Measurements from ENCODE around the gene OR13C3.
"Not testable (repeated sequence)": the region's sequence is repeated elsewhere in the genome, so short reads cannot be mapped to it uniquely, and the experiment has no call there.

Gene OR13C3

GRCh38 chr9:104536756-104537155, at the start of gene OR13C3:
Gene OR13C3 (minus strand): TSS chr9:104536856. CDS start chr9:104536723, 133 bp downstream.
- DNase-seq, result no peak

GRCh38 chr9:104580562-104580961, 43.9 kb upstream of the OR13C3 start:
- DNase-seq, result no peak

GRCh38 chr9:104577263-104577662, 40.6 kb upstream of the OR13C3 start:
- DNase-seq, result no peak

DNA sequence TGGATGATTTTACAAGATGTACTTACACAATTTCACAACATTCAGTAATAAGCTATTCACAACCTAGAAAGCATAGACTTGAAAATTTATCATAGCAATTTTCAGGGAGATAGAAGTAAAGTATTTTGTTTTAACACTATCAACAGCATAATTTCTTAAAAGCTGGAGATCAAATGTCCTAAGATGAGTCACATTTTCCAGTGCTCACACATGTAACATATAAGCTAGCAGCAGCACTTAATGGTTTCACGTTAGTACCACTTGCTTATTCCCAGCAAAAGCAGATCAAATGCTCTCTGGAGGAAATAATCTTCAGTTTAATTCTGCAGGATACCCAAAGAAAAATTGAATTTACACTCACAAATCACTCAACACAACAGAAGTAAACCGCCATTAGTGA, 38.8 kb upstream of the OR13C3 start:
- no peak for DNase-seq

DNA sequence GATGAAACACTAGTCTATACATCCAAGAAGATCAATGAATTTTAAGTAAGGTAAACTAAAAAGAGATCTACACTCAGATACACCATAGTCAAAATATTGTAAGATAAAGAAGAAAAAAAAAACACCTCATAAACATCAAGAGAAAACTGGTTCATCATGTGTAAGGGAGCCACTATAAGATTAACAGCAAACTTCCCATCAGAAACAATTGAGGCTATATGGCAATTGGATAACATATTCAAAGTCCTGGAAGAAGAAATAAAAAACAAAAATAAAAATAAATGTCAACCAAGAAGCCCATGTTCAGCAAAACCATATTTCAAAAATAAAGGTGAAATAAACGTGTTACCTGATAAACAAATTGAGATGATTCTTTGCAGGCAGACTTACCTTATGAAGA, 36.0 kb upstream of the OR13C3 start:
- no peak for DNase-seq

DNA sequence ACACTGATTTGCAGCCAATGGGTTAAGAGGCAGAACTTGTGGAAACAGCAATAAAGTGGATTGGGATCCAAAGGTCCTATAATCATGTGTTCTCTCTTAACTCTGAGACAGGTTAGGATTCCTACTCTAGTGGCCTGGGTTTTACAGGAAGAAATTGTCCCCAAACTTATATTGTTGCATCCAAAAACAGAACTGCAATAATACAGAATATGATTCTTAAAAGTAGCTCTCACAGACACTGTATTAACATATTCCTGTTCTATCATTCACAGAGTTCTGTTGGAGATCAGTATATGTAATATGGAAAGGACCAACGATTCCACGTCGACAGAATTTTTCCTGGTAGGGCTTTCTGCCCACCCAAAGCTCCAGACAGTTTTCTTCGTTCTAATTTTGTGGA, 32.2 kb upstream of the OR13C3 start, which contains the start of gene OR13C8:
TSS of gene OR13C8 (plus strand) at position 301 of the 400 bp plus-strand sequence. CDS start at position 301, 0 bp downstream.
- no peak for DNase-seq

- DNase-seq, result no peak
These were observed 27.7 kb upstream of the OR13C3 start for GRCh38 chr9:104564358-104564757.

DNA sequence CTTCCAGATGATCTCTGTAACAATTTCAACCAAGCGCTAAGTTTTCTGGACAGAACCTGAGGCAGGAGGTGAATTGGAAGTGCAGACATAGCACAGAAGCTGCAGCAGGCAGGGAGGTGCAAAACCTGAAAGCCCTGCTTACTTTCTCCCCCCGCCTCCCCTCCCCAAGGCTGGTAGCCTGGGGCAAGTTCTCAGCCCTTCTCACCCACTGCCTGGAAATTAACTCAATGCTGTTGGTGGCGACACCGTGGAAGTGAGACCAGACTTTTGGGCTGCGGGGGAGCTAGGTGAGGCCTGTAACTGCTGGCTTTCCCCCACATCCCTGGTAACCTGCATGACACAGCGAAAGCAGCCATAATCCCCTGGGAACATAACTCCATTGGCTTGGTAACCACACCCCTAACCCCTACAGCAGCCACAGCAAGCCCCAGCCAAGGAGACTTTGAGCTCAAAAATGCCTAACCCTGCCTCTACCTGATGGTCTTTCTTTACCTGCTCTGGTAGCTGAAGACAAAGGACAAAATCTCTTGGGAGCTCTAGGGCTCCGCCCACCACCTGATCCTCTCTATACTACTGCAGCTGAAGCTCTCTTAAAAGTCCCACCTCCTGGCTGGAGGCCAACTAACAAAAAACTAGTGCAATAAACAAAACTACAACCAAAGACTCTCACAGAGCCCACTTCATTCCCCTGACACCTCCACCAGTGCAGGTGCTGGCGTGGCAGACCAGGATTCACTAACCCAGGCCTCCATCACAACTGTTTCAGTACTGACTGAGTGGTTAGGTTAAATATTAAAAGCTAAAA, 20.4 kb upstream of the OR13C3 start:
- no peak for DNase-seq

- DNase-seq, result no peak
These were observed 18.9 kb upstream of the OR13C3 start for GRCh38 chr9:104555521-104555920.

GRCh38 chr9:104553261-104553660, 16.6 kb upstream of the OR13C3 start:
- DNase-seq, result no peak

DNA sequence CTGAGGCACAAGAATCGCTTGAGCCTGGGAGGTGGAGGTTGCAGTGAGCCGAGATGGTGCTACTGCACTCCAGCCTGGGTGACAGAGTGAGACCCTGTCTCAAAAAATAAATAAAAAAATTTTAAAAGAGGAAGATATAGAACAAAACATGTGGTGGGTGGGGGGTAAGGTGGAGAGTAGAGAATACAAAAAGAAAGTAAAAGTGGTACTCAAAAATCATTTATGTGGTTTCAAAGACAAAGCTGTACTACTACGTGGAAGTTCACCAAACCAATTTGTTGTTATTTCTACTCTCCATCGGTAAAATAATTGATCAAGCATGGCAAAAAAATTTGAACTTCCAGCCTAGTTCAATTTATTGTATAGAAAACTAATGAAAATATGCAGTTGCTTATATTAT, 8.0 kb upstream of the OR13C3 start:
- DNase-seq, result no peak

- no peak for DNase-seq
These were observed 2.6 kb upstream of the OR13C3 start for GRCh38 chr9:104539275-104539674.

- DNase-seq, result no peak
These were observed 9.5 kb downstream of the OR13C3 start, which contains the start of gene OR13C4 for GRCh38 chr9:104527109-104527508. Gene OR13C4 (minus strand): TSS chr9:104527209. CDS start chr9:104527209, 0 bp downstream.

DNA sequence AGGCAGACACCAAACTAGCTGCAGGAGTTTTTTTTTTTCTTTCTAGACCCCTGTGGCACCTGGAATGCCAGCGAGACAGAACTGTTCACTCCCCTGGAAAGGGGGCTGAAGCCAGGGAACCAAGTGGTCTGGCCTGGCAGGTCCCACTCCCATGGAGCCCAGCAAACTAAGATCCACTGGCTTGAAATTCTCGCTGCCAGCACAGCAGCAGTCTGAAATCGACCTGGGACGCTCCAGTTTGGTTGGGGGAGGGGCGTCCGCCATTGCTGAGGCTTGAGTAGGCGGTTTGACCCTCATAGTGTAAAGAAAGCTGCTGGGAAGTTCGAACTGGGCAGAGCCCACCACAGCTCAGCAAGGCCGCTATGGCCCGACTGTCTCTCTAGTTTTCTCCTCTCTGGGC, 16.4 kb downstream of the OR13C3 start:
- not testable (repeated sequence) for DNase-seq

DNA sequence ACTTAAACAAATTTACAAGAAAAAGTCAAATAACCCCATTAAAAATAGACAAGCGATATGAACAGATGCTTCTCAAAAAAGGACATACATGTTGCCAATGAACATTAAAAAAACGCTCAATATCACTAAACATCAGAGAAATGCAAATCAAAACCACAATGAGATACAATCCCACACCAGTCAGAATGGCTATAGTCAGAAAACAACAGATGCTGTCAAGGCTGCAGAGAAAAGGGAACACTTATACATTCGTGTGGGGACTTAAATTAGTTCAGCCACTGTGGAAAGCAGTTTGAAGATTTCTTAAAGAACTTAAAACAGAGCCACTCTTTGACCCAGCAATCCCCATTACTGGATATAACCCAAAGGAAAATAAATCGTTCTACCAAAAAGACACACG, 21.8 kb downstream of the OR13C3 start:
- no peak for DNase-seq

- no peak for DNase-seq
These were observed 30.1 kb downstream of the OR13C3 start for GRCh38 chr9:104506565-104506964.

DNA sequence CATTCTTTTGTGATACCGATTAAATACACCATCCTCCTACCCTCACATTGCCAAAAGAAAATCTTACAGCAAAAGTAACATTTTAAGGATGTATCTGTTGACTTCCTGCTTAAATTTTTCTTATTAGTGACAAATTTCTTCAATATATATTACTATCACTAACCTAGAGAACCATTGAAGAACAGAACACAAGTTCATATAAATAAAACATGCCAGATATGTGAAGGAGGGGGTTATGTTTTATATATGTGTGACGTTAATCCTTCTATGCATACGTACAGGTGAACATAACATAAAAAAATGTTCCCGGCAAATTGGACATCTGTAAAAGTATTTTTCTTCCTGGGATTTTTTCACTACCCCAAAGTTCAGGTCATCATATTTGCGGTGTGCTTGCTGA, 32.7 kb downstream of the OR13C3 start, which contains the start of gene OR13F1:
TSS of gene OR13F1 (plus strand) at position 301 of the 400 bp plus-strand sequence. CDS start at position 301, 0 bp downstream.
- DNase-seq, result no peak

DNA sequence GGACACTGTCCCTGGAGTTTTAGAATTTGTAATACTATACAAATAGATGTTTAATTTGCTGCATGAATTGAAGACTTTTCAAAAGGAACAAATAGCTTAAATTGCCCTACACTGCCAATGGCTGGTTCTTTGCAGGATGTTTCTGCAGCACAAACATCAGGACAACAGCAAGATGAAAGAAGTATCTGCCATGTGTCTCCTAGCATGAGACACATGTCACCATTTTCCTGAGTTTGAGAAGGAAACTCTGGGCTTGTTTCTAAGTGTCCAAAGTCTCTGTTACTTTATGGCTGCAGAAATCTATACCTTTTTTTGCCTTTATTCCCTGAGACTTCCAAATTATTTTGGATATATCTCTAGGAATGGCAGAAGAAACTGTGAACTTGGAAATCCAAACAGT, 33.2 kb downstream of the OR13C3 start:
- DNase-seq, result no peak

DNA sequence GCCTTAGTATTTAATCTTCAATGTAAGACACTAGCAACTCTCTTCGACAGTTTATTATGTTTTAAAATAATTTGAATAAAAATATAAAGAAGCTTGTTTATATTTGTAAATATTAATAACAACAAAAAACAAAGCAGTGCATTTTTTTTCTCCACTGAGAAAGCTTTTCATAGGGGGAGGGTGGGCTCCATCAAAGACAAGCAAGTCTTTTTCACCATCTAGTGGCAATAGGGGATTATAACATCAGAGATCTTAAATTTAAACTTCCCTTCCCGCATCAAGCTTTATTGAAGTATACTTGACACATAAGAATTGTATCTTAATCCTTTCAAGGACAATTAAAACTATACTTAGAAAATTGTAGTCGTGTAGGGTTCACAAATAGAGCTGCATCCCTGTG, 41.8 kb downstream of the OR13C3 start:
- DNase-seq, result no peak
